ENCODE data around the gene MTA3.
"Not testable (repeated sequence)": the region's sequence is repeated elsewhere in the genome, so short reads cannot be mapped to it uniquely, and the experiment has no call there.

Gene MTA3

DNA sequence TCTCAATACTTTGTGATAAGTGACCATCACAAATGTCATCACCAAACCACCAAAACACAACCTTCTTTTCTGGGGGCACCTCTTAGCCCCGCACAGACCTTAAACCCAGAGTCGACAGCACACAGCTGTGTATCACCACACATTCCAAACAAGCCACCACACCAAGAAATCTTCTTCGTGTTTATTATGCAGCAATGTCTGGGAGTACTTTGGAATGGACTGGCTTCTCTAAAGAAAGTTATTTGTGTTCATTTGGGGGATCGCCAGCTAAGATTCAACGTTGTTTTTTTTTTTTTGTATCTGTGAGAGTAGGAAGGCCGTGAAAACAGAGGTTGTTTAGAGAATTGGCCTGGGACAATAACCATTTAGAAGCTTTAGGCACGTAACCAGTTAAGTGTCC lies 1.1 kb upstream of the MTA3 start:
- no peak for DNase-seq

GRCh38 chr2:42567806-42568400 lies 529 bp upstream of the MTA3 start:
- peak in 43 of 56 donors; percentile 2 to 70 (median 36) for DNase-seq

- peak in 32 of 56 donors; percentile 5 to 69 (median 23) for DNase-seq
These were observed 782 bp downstream of the MTA3 start for GRCh38 chr2:42569116-42569711.

DNA sequence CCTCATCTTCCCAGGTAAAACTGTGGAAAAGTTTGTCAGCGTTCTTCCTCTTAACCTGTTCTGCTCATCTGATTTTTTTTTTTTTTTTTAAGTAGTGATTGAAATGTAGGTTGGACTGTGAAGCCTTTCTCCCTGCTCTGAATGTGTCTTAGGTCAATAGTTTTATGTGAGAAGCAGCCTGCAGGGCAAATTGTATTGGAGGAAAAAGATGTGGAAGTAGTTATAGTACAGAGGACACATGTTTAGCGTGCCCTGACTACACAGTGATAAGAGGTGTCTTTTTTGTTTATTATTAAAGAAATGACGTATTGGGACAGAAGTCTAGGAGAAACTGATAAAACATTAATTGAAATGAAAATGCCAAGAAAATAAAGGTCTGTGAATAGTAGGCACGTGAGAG lies 1.5 kb downstream of the MTA3 start:
- DNase-seq = no peak

GRCh38 chr2:42572297-42573081 lies 4.1 kb downstream of the MTA3 start:
- DNase-seq = no peak

DNA sequence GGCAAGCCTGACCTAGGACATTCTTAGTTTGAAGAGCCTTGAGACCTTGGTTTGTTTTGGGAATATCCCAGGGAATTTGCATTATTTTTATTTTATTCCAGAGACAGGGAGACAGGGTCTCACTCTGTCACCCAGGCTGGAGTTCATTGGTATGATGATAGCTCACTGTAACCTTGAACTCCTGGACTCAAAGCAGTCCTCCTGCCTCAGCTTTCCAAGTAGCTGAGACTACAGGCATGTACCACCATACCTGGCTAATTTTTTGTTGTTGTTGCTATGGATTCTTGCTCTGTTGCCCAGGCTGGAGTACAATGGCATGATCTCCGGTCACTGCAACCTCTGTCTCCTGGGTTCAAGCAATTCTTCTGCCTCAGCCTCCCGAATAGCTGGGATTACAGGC lies 4.8 kb downstream of the MTA3 start:
- DNase-seq = no peak

DNA sequence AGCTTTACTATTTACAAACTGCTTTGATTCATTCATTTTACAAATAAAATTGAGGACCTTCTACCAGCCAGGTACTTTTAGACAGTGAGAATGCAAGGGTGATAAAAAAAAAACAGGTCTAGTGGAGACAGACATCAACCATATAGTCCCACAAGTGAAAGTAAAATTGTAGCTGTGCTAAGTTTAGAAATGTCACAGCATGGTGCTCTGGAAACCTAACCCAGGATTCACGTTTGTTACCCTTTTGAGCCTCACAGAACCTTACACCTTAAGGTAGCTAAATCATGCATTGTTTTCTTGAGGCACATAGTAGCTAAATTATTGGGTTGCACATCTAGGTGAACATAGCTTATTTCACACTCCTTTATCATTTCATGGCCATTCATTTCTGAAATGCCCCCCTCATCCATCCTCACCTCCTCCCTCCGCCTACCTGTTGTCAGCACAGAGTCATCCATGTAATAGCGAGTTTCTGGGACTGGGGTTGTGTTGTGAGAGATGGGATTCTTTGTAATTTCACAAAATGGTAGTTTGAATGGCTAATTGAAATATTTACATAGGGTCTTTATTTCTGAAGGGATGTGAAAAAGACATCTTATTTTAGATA lies 7.1 kb downstream of the MTA3 start:
- DNase-seq = no peak

DNA sequence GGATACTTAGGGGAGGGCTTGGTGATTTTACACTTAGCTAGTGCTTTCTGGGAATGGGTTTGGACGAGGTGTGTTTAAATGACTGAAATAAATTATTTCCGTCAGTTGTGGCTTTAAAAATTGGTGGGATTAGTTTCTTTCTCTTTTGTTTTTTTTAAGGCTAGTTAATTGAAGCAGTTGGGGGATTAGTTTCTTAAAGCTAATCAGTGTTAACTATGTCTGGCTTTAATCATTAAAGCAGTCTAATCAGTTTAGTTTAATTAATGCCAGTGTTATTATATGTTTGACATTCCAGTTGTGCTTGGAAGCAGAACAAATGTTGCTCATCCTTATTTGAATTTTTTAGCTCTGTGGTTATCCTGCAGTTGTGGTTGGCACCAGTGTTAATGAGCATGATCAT lies 10.2 kb downstream of the MTA3 start:
- DNase-seq = no peak

DNA sequence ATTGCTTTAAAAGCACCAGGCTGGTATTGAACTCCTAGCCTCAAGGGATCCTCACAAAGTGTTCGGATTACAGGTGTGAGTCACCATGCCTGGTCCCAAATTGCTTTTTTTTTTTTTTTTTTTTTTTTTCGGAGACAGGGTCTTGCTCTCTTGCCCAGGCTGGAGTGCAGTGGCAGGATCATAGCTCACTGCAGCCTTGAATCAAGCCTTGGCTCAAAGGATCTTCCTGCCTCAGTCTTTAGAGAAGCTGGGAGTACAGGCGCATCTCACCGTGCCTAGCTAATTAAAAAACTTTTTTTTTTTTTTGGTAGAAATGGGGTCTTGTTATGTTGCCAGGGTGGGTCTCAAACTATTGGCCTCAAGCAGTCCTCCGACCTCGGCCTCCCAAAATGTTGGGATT lies 12.8 kb downstream of the MTA3 start:
- DNase-seq = no peak

GRCh38 chr2:42584628-42585027 lies 16.2 kb downstream of the MTA3 start:
- DNase-seq = not testable (repeated sequence)

- no peak for DNase-seq
These were observed 17.3 kb downstream of the MTA3 start for GRCh38 chr2:42585779-42586178.

DNA sequence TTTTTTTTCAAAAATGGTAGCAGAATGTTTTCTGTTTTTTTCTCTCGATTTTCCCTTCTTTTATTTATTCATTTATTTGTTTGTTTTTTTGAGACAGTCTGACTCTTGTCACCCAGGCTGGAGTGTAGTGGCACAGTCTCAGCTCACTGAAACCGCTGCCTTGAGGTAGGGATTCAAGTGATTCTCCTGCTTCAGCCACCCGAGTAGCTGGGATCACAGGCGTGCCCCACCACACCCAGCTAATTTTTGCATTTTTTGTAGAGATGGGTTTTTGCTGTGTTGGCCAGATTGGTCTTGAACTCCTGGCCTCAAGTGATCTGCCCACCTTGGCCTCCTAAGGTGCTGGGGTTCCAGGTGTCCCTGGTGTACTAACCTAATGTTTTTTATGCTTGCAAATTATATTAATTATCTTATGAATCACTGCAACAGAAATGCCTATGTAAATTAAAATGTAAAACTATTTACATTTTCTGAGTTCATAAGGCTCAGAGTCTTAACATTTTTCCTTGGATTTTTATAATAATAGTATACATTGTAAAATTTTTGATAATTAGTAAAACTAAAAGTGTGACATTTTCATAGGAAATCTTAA lies 19.2 kb downstream of the MTA3 start:
- DNase-seq = no peak

DNA sequence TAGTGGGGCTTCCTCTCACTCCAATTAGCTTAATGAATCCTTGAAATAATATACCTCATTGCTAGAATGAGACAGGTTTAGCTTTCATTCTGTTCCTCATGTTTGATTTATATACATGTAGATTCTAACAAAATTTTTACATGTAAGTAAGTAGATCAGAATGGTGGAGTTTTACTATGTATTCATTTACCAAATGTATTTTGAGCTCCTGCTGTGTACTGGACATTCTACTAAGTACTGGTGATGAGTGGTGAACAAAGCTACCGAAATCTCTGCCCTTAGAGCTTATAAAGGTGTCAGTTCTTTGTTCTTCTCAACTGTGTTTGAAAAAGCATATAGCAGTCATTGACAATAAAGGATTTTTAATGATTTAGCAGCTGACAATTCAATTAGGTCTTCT lies 19.7 kb downstream of the MTA3 start:
- no peak for DNase-seq

DNA sequence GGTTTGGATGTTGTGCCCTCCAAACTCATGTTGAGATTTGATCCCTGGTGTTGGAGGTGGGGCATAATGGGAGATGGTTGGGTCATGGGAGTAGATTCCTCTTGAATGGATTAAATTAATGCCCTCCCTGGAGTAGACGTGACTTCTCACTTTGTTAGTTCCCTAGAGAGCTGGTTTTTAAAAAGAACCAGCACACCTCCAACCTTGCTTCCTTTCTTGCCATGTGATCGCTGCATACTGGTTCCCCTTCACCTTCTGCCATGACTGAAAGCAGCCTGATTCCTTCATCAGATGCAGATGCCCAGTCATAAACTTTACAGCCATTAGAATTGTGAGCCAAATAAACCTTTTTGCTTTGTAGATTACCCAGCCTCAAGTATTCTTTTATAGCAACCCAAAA lies 21.7 kb downstream of the MTA3 start:
- no peak for DNase-seq

- DNase-seq = no peak
These were observed 24.9 kb downstream of the MTA3 start for GRCh38 chr2:42593282-42593681.

- DNase-seq = no peak
These were observed 30.2 kb downstream of the MTA3 start for GRCh38 chr2:42598656-42599055.

DNA sequence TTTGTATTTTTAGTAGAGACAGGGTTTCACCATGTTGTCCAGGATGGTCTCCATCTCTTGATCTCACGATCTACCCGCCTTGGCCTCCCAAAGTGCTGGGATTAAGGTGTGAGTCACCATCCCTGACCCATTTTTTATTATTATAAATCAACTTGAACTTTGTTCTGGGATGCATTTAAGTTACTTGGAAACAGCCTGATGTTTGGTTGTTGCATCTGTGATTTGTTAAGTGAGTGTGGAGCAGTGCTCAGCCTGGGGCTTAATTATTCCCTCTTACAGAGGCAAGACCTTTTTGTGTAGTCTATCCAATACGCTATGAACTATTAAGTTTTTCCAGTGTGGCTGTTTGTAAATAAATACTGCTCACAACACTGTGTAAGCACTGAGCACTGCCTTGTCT lies 32.6 kb downstream of the MTA3 start:
- DNase-seq = no peak

DNA sequence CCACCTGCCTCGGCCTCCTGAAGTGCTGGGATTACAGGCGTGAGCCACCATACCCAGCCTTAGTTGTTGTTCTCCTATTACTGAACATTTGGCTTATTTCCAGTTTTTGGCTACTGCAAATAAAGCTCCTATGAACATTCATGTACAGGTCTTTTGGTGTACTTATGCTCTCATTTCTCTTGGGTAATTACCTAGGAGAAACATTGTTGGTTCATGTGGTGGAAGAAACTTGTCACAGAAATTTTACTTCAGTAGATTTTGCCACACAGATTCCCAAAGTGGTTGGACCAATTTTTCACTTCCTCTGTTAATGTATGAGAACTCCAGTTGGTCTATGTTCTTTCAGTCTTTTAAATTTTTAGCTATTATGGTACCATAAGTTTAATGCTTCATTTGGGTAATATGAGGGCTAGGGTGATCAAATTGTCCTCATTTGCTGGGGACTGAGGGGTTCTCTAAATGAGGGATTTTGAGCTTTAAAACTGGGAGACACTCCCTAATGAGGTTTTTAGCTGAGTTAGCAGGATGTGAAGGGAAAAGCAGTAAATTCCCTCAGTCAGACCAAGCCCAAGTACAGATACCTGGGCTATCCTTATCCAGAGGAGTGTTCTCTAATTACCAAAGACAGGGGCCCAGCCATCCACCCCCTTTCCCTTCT lies 33.9 kb downstream of the MTA3 start:
- DNase-seq = no peak

DNA sequence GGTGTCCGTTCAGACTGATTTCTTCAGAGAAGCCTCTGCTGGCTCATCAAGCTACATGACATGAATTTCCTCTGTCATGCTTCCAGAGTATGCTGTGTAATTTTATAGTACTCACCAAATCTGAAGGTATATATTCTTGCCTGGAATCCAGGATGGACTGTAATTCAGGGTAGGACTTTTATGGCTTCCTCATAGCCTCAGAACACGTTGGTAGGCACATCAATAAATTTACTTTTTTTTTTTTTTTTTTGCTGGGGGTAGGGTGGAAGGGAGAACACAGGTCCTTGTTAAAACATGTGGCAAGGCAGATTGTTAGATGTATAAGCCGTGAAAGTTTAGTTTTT lies 34.4 kb downstream of the MTA3 start:
- DNase-seq = no peak

DNA sequence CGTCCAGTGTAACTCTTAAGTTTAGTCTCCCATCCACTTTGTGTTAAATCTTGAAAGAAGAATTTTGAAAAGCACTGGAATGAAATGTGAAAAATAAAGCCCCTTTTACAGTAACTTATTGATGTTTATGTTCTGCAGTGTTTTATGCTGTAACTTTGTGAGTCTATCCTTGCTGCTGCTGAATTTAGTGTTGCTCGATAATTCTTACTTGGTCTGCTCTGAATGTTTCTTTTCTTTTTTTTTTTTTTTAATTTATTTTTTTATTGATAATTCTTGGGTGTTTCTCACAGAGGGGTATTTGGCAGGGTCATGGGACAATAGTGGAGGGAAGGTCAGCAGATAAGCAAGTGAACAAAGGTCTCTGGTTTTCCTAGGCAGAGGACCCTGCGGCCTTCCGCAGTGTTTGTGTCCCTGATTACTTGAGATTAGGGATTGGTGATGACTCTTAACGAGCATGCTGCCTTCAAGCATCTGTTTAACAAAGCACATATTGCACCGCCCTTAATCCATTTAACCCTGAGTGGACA lies 36.0 kb downstream of the MTA3 start:
- DNase-seq = not testable (repeated sequence)

DNA sequence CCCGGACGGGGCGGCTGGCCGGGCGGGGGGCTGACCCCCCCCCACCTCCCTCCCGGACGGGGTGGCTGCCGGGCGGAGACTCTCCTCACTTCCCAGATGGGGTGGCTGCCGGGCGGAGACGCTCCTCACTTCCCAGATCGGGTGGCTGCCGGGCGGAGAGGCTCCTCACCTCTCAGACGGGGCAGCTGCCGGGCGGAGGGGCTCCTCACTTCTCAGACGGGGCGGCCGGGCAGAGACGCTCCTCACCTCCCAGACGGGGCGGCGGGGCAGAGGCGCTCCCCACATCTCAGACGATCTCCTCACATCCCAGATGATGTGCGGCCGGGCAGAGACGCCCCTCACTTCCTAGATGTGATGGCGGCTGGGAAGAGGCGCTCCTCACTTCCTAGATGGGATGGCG lies 37.7 kb downstream of the MTA3 start:
- not testable (repeated sequence) for DNase-seq

Measured in nucleus accumbens (tissue), 56 donors.